SK-N-SH (cell line): ENCODE measurements around the gene SUFU. TPM values are rescaled to one million over a fixed set of nuclear protein-coding genes. Genes with fewer than 3 reads are reported as not detected.

Source experiments
- CTCF ChIA-PET: fragments of 300-600, 350-600 bp; formaldehyde crosslinking; extraction: SDS; loops from one replicate; lab custom pipeline; 2021; lab: Yijun Ruan, JAX
- POLR2A ChIA-PET: fragments of 350-600 bp; sonication (Branson Sonifier 250); formaldehyde crosslinking; extraction: SDS; loops from one replicate; lab custom pipeline; 2020; ENCODE audit warnings: antibody characterized with exemption, inconsistent platforms; lab: Yijun Ruan, JAX
- DNase-seq: peaks from one replicate; pipeline ENCODE4 v3.0.0; 2012
- H2AFZ ChIP-seq: fragments of 200-600 bp; sonication (generic); 2 replicates; pipeline ENCODE4 v1.8.1; 2016; ENCODE audit warnings: antibody characterized with exemption, mild to moderate bottlenecking, low read depth
- H3F3A ChIP-seq: fragments of 200-600 bp; sonication (generic); replicated peaks from 2 replicates; pipeline ENCODE3; 2016; ENCODE audit warnings: antibody characterized with exemption, mild to moderate bottlenecking; ENCODE audit not compliant: insufficient read depth
- H3K27ac ChIP-seq, 2 experiments: fragments of 200-500 bp in 1 of 2; fragments of 200-600 bp in 1 of 2; sonication (Bioruptor generic) in 1 of 2; sonication (generic), shearing (Covaris generic) in 1 of 2; 2 replicates each; pipeline versions ENCODE4 v1.5.1 to v1.6.1; 2014 to 2016; ENCODE audit warnings: low read depth in 2 of 2, inconsistent platforms in 1 of 2, low read length in 1 of 2, mild to moderate bottlenecking in 1 of 2, mixed read lengths in 1 of 2
- H3K27me3 ChIP-seq: fragments of 200-600 bp; sonication (generic), shearing (Covaris generic); 2 replicates; pipeline ENCODE4 v1.6.1; 2016; ENCODE audit warnings: mixed run types; ENCODE audit not compliant: insufficient read depth
- H3K36me3 ChIP-seq, 2 experiments: fragments of 200-500 bp in 1 of 2; fragments of 200-600 bp in 1 of 2; sonication (Bioruptor generic) in 1 of 2; sonication (generic) in 1 of 2; replicated peaks in 1 of 2; 2 replicates each; pipeline versions ENCODE3 to v1.5.1; 2014 to 2016; ENCODE audit warnings: low read length in 1 of 2, mild to moderate bottlenecking in 1 of 2; ENCODE audit not compliant: insufficient read depth in 2 of 2, control insufficient read depth in 1 of 2
- H3K4me1 ChIP-seq, 2 experiments: fragments of 200-500 bp in 1 of 2; fragments of 200-600 bp in 1 of 2; sonication (Bioruptor generic) in 1 of 2; sonication (generic), shearing (Covaris generic) in 1 of 2; 2 replicates each; pipeline versions ENCODE4 v1.5.1 to v1.6.1; 2014 to 2016; ENCODE audit warnings: low read depth in 1 of 2, low read length in 1 of 2, mixed run types in 1 of 2; ENCODE audit not compliant: insufficient read depth in 2 of 2, control insufficient read depth in 1 of 2
- H3K4me2 ChIP-seq: fragments of 200-600 bp; sonication (generic), shearing (Covaris generic); 2 replicates; pipeline ENCODE4 v1.6.1; 2017; ENCODE audit warnings: mixed run types
- H3K4me3 ChIP-seq, 2 experiments: fragments of 200-500 bp in 1 of 2; fragments of 200-600 bp in 1 of 2; sonication (Bioruptor generic) in 1 of 2; sonication (generic), shearing (Covaris generic) in 1 of 2; 2 replicates each; pipeline versions ENCODE4 v1.5.1 to v1.8.1; 2014 to 2016; ENCODE audit warnings: low read depth in 2 of 2, inconsistent platforms in 1 of 2, low read length in 1 of 2, mild to moderate bottlenecking in 1 of 2, mixed read lengths in 1 of 2, moderate library complexity in 1 of 2
- H3K79me2 ChIP-seq: fragments of 200-600 bp; sonication (generic); 2 replicates; pipeline ENCODE4 v1.8.1; 2017; ENCODE audit warnings: mild to moderate bottlenecking; ENCODE audit not compliant: insufficient read depth
- H3K9ac ChIP-seq: fragments of 200-600 bp; sonication (generic); 2 replicates; pipeline ENCODE4 v1.6.1; 2017; ENCODE audit warnings: mixed run types
- H3K9me2 ChIP-seq: fragments of 200-600 bp; sonication (generic); 2 replicates; pipeline ENCODE4 v1.6.1; 2017; ENCODE audit warnings: mixed run types
- H3K9me3 ChIP-seq: fragments of 200-600 bp; sonication (generic); 2 replicates; pipeline ENCODE4 v1.6.1; 2017; ENCODE audit warnings: mixed run types, mild to moderate bottlenecking, moderate library complexity
- H4K20me1 ChIP-seq: fragments of 200-600 bp; sonication (generic); 2 replicates; pipeline ENCODE4 v1.6.1; 2017; ENCODE audit warnings: mild to moderate bottlenecking, mixed run types; ENCODE audit not compliant: insufficient read depth
- CHD2 ChIP-seq: fragments of 150-350 bp; IDR thresholded peaks from 2 replicates; pipeline ENCODE4 v1.6.1; 2018; ENCODE audit warnings: low read length; ENCODE audit not compliant: partially characterized antibody
- CTCF ChIP-seq: fragments of 200-600 bp; sonication (generic); IDR thresholded peaks from 2 replicates; pipeline ENCODE4 v1.6.1; 2017; ENCODE audit warnings: antibody characterized with exemption, mild to moderate bottlenecking, moderate library complexity
- EP300 ChIP-seq, 2 experiments: IDR thresholded peaks; 2 replicates each; pipeline versions ENCODE4 v1.4.0 to v1.6.1; 2012; ENCODE audit warnings: borderline replicate concordance in 1 of 2, low read depth in 1 of 2, low read length in 1 of 2
- EZH2phosphoT487 ChIP-seq: fragments of 200-600 bp; sonication (generic); IDR thresholded peaks from 2 replicates; pipeline ENCODE4 v1.6.1; 2017; ENCODE audit warnings: low read depth, mixed run types, mild to moderate bottlenecking, antibody characterized with exemption, moderate library complexity, borderline replicate concordance
- FOXJ3 ChIP-seq: sonication (generic); formaldehyde crosslinking; IDR thresholded peaks from 2 replicates; pipeline ENCODE4 v1.5.1; 2020; ENCODE audit warnings: mild to moderate bottlenecking, missing genetic modification reagents
- FOXM1 ChIP-seq: IDR thresholded peaks from 2 replicates; pipeline ENCODE4 v1.4.0; 2012; ENCODE audit warnings: low read depth, mild to moderate bottlenecking
- GABPA ChIP-seq: IDR thresholded peaks from 2 replicates; pipeline ENCODE4 v1.4.0; 2012; ENCODE audit warnings: low read depth, mild to moderate bottlenecking
- GATA2 ChIP-seq: sonication (generic); formaldehyde crosslinking; IDR thresholded peaks from 2 replicates; pipeline ENCODE4 v1.5.0; 2020; ENCODE audit warnings: mild to moderate bottlenecking, missing genetic modification reagents
- IRF3 ChIP-seq: fragments of 150-350 bp; IDR thresholded peaks from 2 replicates; pipeline ENCODE4 v1.6.1; 2016; ENCODE audit warnings: mild to moderate bottlenecking, low read depth, low read length
- JUND ChIP-seq: IDR thresholded peaks from 2 replicates; pipeline ENCODE4 v1.4.0; 2012
- MAX ChIP-seq: IDR thresholded peaks from 2 replicates; pipeline ENCODE4 v1.4.0; 2012; ENCODE audit warnings: low read depth
- NFIC ChIP-seq: IDR thresholded peaks from 2 replicates; pipeline ENCODE4 v1.4.0; 2012; ENCODE audit warnings: borderline replicate concordance
- NRF1 ChIP-seq: IDR thresholded peaks from 2 replicates; pipeline ENCODE4 v1.6.1; 2012; ENCODE audit warnings: low read depth, mild to moderate bottlenecking, low read length
- POLR2AphosphoS5 ChIP-seq: IDR thresholded peaks from 2 replicates; pipeline ENCODE4 v1.6.1; 2012; ENCODE audit warnings: low read depth, low read length
- RAD21 ChIP-seq: IDR thresholded peaks from 2 replicates; pipeline ENCODE4 v1.6.1; 2012; ENCODE audit warnings: mild to moderate bottlenecking, low read length
- RCOR1 ChIP-seq: fragments of 150-350 bp; IDR thresholded peaks from 2 replicates; pipeline ENCODE4 v1.6.1; 2017; ENCODE audit warnings: antibody characterized with exemption, low read length
- REST ChIP-seq: IDR thresholded peaks from 2 replicates; pipeline ENCODE4 v1.6.1; 2012; ENCODE audit warnings: mild to moderate bottlenecking, low read depth, low read length, moderate library complexity
- RXRA ChIP-seq: IDR thresholded peaks from 2 replicates; pipeline ENCODE4 v1.4.0; 2012; ENCODE audit warnings: low read depth, mild to moderate bottlenecking, borderline replicate concordance
- SIN3A ChIP-seq: IDR thresholded peaks from 2 replicates; pipeline ENCODE4 v1.6.1; 2012; ENCODE audit warnings: low read depth, mild to moderate bottlenecking, low read length, moderate library complexity, borderline replicate concordance
- SMC3 ChIP-seq: IDR thresholded peaks from 2 replicates; pipeline ENCODE4 v1.6.1; 2012; ENCODE audit warnings: low read depth, low read length, improper control_type of control experiment
- TAF1 ChIP-seq: IDR thresholded peaks from 2 replicates; pipeline ENCODE4 v1.6.1; 2012; ENCODE audit warnings: low read depth, mild to moderate bottlenecking, low read length, moderate library complexity, borderline replicate concordance
- TEAD4 ChIP-seq: IDR thresholded peaks from 2 replicates; pipeline ENCODE4 v1.4.0; 2012; ENCODE audit warnings: mild to moderate bottlenecking, borderline replicate concordance; ENCODE audit not compliant: insufficient read depth
- YY1 ChIP-seq: IDR thresholded peaks from 2 replicates; pipeline ENCODE4 v1.4.0; 2012; ENCODE audit warnings: low read depth, mild to moderate bottlenecking
- WGBS: methylation state at CpG from one replicate; pipeline ENCODE4 v1.1.6; 2017; ENCODE audit warnings: low lambda C conversion rate; 5-methylcytosine and 5-hydroxymethylcytosine counted together
- polyA plus RNA-seq, 3 experiments: library from polyadenylated mRNA; depleted of rRNA; stranded (reverse); fragments of >200 nt; gene quantifications; 2 replicates each; pipeline ENCODE4 v1.2.3, GENCODE V29; 2012

SUFU gene
- polyA plus RNA-seq, 1 of the 3 experiments (the other 2 are of a cell fraction), result 5.7 TPM

GRCh38 chr10:102613785-102614184 is 110.0 kb downstream of the SUFU start:
- Histone ChIP-seq H3K27ac (no peak overlapping the region), H3K4me1 (peaks cover 0 to 25% of the 10 kb centered on the region in 2 experiments; a peak in 1 of 4 replicates), H3K9me3 (no peaks in the 10 kb centered on the region), H2AFZ (no peak overlapping the region), H3K36me3 (peaks cover 5 to 16% of the 10 kb centered on the region in 2 experiments), H3K9ac (no peak overlapping the region), H4K20me1 (no peaks in the 10 kb centered on the region), H3K4me2 (no peak overlapping the region), H3K79me2 (no peaks in the 10 kb centered on the region), H3F3A (no peaks in the 10 kb centered on the region), H3K27me3 (no peaks in the 10 kb centered on the region), H3K9me2 (no peaks in the 10 kb centered on the region), H3K4me3 (no peak overlapping the region)
- no CpG with 5 or more reads among the region's 8 CpGs for WGBS
- ChIA-PET CTCF (interaction anchor here (0.7 to 2.8 kb wide), 6 partner anchors 10 to 56 kb away, joined by 3 to 13 read pairs (median 6); partner anchors contain the start of gene TRIM8), POLR2A (no interaction called here)
- TF ChIP-seq RAD21 (no peak), REST (no peak), NRF1 (no peak), CHD2 (no peak), YY1 (no peak), MAX (no peak), GATA2 (CRISPR knock-in tag) (no peak), POLR2AphosphoS5 (no peak), RXRA (no peak), SMC3 (no peak), JUND (no peak), FOXM1 (no peak), TAF1 (no peak)
- DNase-seq, result no peak

- Histone ChIP-seq H3F3A (no peaks in the 10 kb centered on the region), H3K4me1 (peaks cover 0 to 35% of the 10 kb centered on the region in 2 experiments; a peak in 1 of 4 replicates), H3K9me3 (no peaks in the 10 kb centered on the region), H2AFZ (no peak overlapping the region), H3K27ac (no peak overlapping the region), H3K79me2 (no peaks in the 10 kb centered on the region), H3K9me2 (no peaks in the 10 kb centered on the region), H3K4me2 (no peak overlapping the region), H3K4me3 (no peak overlapping the region), H3K27me3 (no peaks in the 10 kb centered on the region), H4K20me1 (no peaks in the 10 kb centered on the region), H3K36me3 (peaks cover 5 to 16% of the 10 kb centered on the region in 2 experiments), H3K9ac (no peak overlapping the region)
- POLR2A ChIA-PET, result interaction anchor here (1.2 kb wide), 1 partner anchor 27 kb away, joined by 3 read pairs; no protein-coding TSS in a partner anchor
- no peak for DNase-seq
- CTCF ChIA-PET, result interaction anchor here (0.7 to 3.5 kb wide), 12 partner anchors 9 to 100 kb away, joined by 3 to 14 read pairs (median 4); partner anchors contain the start of genes ARL3, SFXN2 and TRIM8
- WGBS, result 91% methylated on average over 5 of the region's 5 CpGs
- TF ChIP-seq YY1 (no peak), NFIC (no peak), EZH2phosphoT487 (no peak), POLR2AphosphoS5 (no peak), IRF3 (no peak), GABPA (no peak), SIN3A (no peak), EP300 (IDR thresholded peaks at IDR 0.05; ENCODE audit: borderline replicate concordance in 1 of 2, low read depth in 1 of 2, low read length in 1 of 2) (no peak), CTCF (no peak), TEAD4 (no peak), FOXM1 (no peak), NRF1 (no peak), RAD21 (no peak), RCOR1 (no peak), FOXJ3 (CRISPR knock-in tag) (no peak)
Observed at GRCh38 chr10:102614888-102615287, 111.1 kb downstream of the SUFU start.
